Activated T-cell treated with anti-CD3 and anti-CD28 coated beads for 4 hours (primary cell): ENCODE data around the gene NUDT17.
A peak's percentile ranks its signal among the peaks of the same experiment; 100 is the strongest.

ENCODE experiments used
- DNase-seq: peaks from one replicate; pipeline ENCODE4 v3.0.0-alpha.2; 2020

NUDT17 gene

GRCh38 chr1:145891587-145892485, 46.4 kb downstream of the NUDT17 start:
- peak; percentile 37 for DNase-seq

DNA sequence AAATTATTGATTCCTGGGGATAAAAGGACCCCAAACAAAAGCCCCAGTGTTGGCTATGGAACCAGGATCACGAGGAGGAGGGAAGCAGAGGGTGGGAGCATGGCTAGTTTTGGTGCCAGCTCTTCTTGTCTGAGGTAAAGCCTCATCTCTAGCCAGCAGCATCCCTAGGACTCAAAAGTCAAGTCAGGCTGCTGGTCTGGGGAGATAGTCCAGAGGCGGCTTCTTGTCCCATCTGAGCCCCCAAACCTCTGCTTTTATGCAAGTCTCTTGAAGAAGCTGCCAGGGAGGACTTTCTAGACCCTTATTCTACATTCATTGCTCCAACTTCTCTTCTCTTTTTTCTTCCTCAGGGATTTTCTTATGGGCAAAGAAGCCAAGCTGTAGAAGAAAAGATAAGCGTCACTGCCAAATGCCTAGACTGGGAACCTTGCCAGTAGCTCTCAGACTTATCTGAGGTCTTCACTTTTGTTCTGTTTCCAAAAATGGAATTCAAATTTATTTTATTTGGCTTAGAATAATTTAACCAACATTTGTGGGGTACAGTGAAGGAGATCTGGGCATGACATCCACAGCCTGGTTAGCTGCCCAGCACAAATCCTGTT, 47.2 kb downstream of the NUDT17 start:
- no peak for DNase-seq

DNA sequence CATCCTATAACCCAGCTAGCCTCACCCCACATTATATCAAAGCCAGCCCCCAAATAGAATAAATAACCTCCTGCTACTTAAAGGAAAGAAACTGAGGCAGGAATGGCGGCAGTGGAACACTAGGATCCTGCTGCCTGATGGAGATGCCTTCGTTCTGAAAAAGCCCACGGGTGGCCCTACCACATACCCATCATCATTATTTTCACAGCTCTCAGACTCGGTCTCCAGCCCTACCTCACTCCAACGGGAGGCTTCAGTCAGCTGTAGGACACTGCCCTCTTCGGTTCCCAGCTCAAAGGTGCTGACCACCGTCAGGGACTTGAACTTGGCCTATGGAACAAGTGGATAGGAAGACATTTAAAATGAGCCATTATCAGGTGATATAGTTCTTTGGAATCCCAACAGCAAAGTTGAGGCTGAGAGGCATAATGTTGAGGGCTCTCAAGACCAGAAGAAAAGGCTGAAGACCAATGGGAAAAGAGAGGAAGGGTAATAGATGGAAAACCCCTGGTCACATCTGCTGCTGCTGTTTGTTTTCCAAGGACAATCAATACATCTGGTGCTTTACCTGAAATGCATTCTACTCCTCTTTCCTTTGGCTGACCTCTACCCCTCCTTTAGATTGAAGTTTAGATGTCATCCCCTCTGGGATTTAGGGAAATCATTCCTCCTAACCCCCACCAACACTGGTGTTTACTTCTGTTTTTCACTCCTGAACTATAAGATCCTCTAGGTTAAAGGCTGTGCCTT, 48.1 kb downstream of the NUDT17 start:
- DNase-seq, result no peak

DNA sequence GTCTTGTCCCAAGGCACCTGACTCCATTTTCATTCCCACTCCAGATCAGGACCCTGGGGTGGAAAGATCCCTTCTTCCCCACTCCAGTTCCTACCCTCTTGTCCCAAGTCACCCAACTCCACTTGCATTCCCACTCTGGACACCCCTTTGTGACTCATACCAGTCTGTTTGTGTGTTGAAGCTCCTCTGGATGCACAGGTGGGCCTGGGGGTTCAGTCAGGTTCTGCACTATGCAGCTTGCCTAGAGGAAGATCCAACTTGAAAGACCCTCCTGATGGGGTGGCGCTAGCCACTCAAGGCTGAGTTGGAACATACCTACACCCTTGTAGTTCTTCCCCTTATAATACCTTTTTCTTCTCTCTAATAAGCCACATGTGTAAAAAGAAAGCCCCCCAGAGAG, 50.0 kb downstream of the NUDT17 start:
- no peak for DNase-seq

GRCh38 chr1:145897969-145898368, 52.5 kb downstream of the NUDT17 start:
- no peak for DNase-seq
